ENCODE data around the gene TMEM9. TPM values are rescaled to one million over a fixed set of nuclear protein-coding genes. Genes with fewer than 3 reads are reported as not detected.

Gene TMEM9
- total RNA-seq, 2 experiments from 2014 or later, result 28.5 to 35.9 TPM

DNA sequence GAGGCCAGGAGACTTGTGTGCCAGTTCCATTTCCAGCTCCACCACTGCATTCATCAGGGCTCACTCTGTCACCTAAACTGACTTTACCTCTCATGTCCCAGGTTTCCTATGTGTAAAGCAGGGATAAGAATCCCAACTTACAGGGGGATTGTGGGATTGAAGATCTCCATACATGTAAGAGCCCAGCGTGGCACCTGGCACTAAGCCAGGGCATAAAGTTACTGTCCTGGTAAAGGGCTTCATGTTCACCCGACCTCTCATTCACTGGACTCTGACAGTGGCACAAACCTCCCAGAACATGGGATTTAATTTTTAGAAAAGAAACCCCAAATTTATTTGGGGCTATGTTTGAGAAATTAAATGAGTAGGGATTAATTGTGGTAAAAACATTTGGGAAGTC, 27.5 kb upstream of the TMEM9 start:
- intact Hi-C loops (cut with micrococcal nuclease; ENCODE audit: unreplicated experiment), result no loop called here
- Histone ChIP-seq H3K9me2 (ENCODE audit: insufficient read depth, low read length) (no peaks in the 10 kb centered on the region), H4K20me1 (ENCODE audit: insufficient read depth, low read length) (no peaks in the 10 kb centered on the region), H3K4me1 (ENCODE audit: insufficient read depth, low read length, poor library complexity, severe bottlenecking) (no peaks in the 10 kb centered on the region), H3K4me2 (ENCODE audit: low read length) (no peak overlapping the region), H3K27ac (ENCODE audit: low read depth, low read length, poor library complexity, severe bottlenecking) (no peak overlapping the region), H3K9me3 (ENCODE audit: low read length) (no peaks in the 10 kb centered on the region), H3K36me3 (ENCODE audit: insufficient read depth, low read length) (no peaks in the 10 kb centered on the region), H3K79me2 (ENCODE audit: insufficient read depth, low read depth, low read length) (no peaks in the 10 kb centered on the region), H2AFZ (ENCODE audit: low read length) (no peak overlapping the region), H3K4me3 (ENCODE audit: low read depth, low read length, poor library complexity, severe bottlenecking) (no peak overlapping the region)
- CTCF ChIA-PET (ENCODE audit: unreplicated experiment), result no interaction called here
- TF ChIP-seq EZH2phosphoT487 (IDR thresholded peaks at IDR 0.05; ENCODE audit: borderline replicate concordance, low read depth, low read length) (no peak), CTCF (conservative IDR thresholded peaks at IDR 0.05; ENCODE audit: low read length) (no peak)
- DNase-seq (ENCODE audit: low spot score), result no peak
- POLR2A ChIA-PET, result no interaction called here
- no TSS peak for BruUV-seq (replicated peaks)

GRCh38 chr1:201181323-201181722, 27.0 kb upstream of the TMEM9 start:
- Histone ChIP-seq H3K9me2 (ENCODE audit: insufficient read depth, low read length) (no peaks in the 10 kb centered on the region), H2AFZ (ENCODE audit: low read length) (no peak overlapping the region), H3K27ac (ENCODE audit: low read depth, low read length, poor library complexity, severe bottlenecking) (no peak overlapping the region), H3K9me3 (ENCODE audit: low read length) (no peaks in the 10 kb centered on the region), H3K4me2 (ENCODE audit: low read length) (no peak overlapping the region), H3K4me1 (ENCODE audit: insufficient read depth, low read length, poor library complexity, severe bottlenecking) (no peaks in the 10 kb centered on the region), H4K20me1 (ENCODE audit: insufficient read depth, low read length) (no peaks in the 10 kb centered on the region), H3K79me2 (ENCODE audit: insufficient read depth, low read depth, low read length) (no peaks in the 10 kb centered on the region), H3K4me3 (ENCODE audit: low read depth, low read length, poor library complexity, severe bottlenecking) (no peak overlapping the region), H3K36me3 (ENCODE audit: insufficient read depth, low read length) (no peaks in the 10 kb centered on the region)
- intact Hi-C loops (cut with micrococcal nuclease; ENCODE audit: unreplicated experiment), result no loop called here
- BruUV-seq (replicated peaks), result no TSS peak
- no peak for DNase-seq (ENCODE audit: low spot score)
- ChIA-PET POLR2A (no interaction called here), CTCF (ENCODE audit: unreplicated experiment) (no interaction called here)
- TF ChIP-seq EZH2phosphoT487 (IDR thresholded peaks at IDR 0.05; ENCODE audit: borderline replicate concordance, low read depth, low read length) (no peak), CTCF (conservative IDR thresholded peaks at IDR 0.05; ENCODE audit: low read length) (no peak)

DNA sequence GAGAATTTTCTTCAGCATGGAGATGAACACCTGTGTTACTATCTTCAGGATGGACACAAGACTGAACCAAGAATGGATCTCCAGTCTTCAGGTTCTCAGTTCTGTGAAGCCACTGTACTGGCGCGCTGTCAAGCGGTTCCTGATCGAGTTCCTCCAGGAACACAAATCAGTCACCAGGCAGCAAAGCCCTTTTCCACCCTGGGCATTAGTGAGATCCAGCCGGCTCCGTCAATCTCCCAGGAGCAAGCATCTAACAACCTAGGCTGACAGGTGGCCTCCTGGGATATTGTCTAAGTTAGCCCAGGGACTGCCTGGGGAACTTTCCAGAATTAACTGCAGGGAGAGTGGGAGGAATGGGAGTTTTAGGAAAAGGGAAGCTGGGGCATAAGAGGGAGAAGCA, 26.6 kb upstream of the TMEM9 start:
- TF ChIP-seq CTCF (conservative IDR thresholded peaks at IDR 0.05; ENCODE audit: low read length), result no peak
- no peak for TF ChIP-seq EZH2phosphoT487 (IDR thresholded peaks at IDR 0.05; ENCODE audit: borderline replicate concordance, low read depth, low read length)
- H2AFZ ChIP-seq (ENCODE audit: low read length), result no peak overlapping the region
- H4K20me1 ChIP-seq (ENCODE audit: insufficient read depth, low read length), result no peaks in the 10 kb centered on the region
- H3K27ac ChIP-seq (ENCODE audit: low read depth, low read length, poor library complexity, severe bottlenecking), result no peak overlapping the region
- no peaks in the 10 kb centered on the region for H3K79me2 ChIP-seq (ENCODE audit: insufficient read depth, low read depth, low read length)
- ChIA-PET POLR2A (no interaction called here), CTCF (ENCODE audit: unreplicated experiment) (no interaction called here)
- no TSS peak for BruUV-seq (replicated peaks)
- no peak overlapping the region for H3K4me2 ChIP-seq (ENCODE audit: low read length)
- no peaks in the 10 kb centered on the region for H3K36me3 ChIP-seq (ENCODE audit: insufficient read depth, low read length)
- no peaks in the 10 kb centered on the region for H3K9me2 ChIP-seq (ENCODE audit: insufficient read depth, low read length)
- H3K4me1 ChIP-seq (ENCODE audit: insufficient read depth, low read length, poor library complexity, severe bottlenecking), result no peaks in the 10 kb centered on the region
- no peak overlapping the region for H3K4me3 ChIP-seq (ENCODE audit: low read depth, low read length, poor library complexity, severe bottlenecking)
- DNase-seq (ENCODE audit: low spot score), result no peak
- intact Hi-C loops (cut with micrococcal nuclease; ENCODE audit: unreplicated experiment), result no loop called here
- H3K9me3 ChIP-seq (ENCODE audit: low read length), result no peaks in the 10 kb centered on the region

Data from OCI-LY7 (cell line).